ENCODE measurements around the gene C14orf39. TPM values are rescaled to one million over a fixed set of nuclear protein-coding genes. Genes with fewer than 3 reads are reported as not detected.

The C14orf39 gene
- total RNA-seq, 1 experiment from 2014 or later: 2.5 TPM

GRCh38 chr14:60485598-60486251, at the start of gene C14orf39 (continued):
- TF ChIP-seq ZNF532 (CRISPR knock-in tag; IDR thresholded peaks at IDR 0.05; ENCODE audit: borderline replicate concordance): no peak
- TF ChIP-seq, protein P1, sequence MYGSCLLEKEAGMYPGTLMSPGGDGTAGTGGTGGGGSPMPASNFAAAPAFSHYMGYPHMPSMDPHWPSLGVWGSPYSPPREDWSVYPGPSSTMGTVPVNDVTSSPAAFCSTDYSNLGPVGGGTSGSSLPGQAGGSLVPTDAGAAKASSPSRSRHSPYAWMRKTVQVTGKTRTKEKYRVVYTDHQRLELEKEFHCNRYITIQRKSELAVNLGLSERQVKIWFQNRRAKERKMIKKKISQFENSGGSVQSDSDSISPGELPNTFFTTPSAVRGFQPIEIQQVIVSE (CRISPR knock-in tag; IDR thresholded peaks at IDR 0.05; ENCODE audit: borderline replicate concordance): no peak
- 0 out of 2 replicates have a peak, but pooled peaks have one; percentile 29 for TF ChIP-seq CREB1 (CRISPR knock-in tag; IDR thresholded peaks at IDR 0.05)
- TF ChIP-seq ATF1 (CRISPR knock-in tag; IDR thresholded peaks at IDR 0.05): no peak
- no peak for TF ChIP-seq FOXJ3 (CRISPR knock-in tag; IDR thresholded peaks at IDR 0.05; ENCODE audit: borderline replicate concordance)
- peak; percentile 92 for TF ChIP-seq MAX (CRISPR knock-in tag; IDR thresholded peaks at IDR 0.05)
- TF ChIP-seq ZBTB43 (CRISPR knock-in tag; IDR thresholded peaks at IDR 0.05): no peak
- TF ChIP-seq NFE2L1 (CRISPR knock-in tag; IDR thresholded peaks at IDR 0.05): no peak
- no peak for TF ChIP-seq ZNF416 (CRISPR knock-in tag; IDR thresholded peaks at IDR 0.05)
- TF ChIP-seq, protein P2, sequence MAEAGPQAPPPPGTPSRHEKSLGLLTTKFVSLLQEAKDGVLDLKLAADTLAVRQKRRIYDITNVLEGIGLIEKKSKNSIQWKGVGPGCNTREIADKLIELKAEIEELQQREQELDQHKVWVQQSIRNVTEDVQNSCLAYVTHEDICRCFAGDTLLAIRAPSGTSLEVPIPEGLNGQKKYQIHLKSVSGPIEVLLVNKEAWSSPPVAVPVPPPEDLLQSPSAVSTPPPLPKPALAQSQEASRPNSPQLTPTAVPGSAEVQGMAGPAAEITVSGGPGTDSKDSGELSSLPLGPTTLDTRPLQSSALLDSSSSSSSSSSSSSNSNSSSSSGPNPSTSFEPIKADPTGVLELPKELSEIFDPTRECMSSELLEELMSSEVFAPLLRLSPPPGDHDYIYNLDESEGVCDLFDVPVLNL (CRISPR knock-in tag; IDR thresholded peaks at IDR 0.05; ENCODE audit: borderline replicate concordance, low read depth): no peak; the same call in 1 of the 2 replicates
- TF ChIP-seq, protein P3, sequence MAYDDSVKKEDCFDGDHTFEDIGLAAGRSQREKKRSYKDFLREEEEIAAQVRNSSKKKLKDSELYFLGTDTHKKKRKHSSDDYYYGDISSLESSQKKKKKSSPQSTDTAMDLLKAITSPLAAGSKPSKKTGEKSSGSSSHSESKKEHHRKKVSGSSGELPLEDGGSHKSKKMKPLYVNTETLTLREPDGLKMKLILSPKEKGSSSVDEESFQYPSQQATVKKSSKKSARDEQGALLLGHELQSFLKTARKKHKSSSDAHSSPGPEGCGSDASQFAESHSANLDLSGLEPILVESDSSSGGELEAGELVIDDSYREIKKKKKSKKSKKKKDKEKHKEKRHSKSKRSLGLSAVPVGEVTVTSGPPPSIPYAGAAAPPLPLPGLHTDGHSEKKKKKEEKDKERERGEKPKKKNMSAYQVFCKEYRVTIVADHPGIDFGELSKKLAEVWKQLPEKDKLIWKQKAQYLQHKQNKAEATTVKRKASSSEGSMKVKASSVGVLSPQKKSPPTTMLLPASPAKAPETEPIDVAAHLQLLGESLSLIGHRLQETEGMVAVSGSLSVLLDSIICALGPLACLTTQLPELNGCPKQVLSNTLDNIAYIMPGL (CRISPR knock-in tag; IDR thresholded peaks at IDR 0.05): 0 out of 2 replicates have a peak, but pooled peaks have one; percentile 40
- peak; percentile 52; the same call in 1 of the 2 replicates for TF ChIP-seq NR3C1 (CRISPR knock-in tag; conservative IDR thresholded peaks at IDR 0.05; ENCODE audit: low read depth)
- TF ChIP-seq ZNF423 (CRISPR knock-in tag; IDR thresholded peaks at IDR 0.05): no peak
- TF ChIP-seq, protein P4, sequence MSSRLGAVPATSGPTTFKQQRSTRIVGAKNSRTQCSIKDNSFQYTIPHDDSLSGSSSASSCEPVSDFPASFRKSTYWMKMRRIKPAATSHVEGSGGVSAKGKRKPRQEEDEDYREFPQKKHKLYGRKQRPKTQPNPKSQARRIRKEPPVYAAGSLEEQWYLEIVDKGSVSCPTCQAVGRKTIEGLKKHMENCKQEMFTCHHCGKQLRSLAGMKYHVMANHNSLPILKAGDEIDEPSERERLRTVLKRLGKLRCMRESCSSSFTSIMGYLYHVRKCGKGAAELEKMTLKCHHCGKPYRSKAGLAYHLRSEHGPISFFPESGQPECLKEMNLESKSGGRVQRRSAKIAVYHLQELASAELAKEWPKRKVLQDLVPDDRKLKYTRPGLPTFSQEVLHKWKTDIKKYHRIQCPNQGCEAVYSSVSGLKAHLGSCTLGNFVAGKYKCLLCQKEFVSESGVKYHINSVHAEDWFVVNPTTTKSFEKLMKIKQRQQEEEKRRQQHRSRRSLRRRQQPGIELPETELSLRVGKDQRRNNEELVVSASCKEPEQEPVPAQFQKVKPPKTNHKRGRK (CRISPR knock-in tag; IDR thresholded peaks at IDR 0.05; ENCODE audit: borderline replicate concordance): no peak
- no peak for TF ChIP-seq RORB (CRISPR knock-in tag; IDR thresholded peaks at IDR 0.05)
- TF ChIP-seq NFATC4 (CRISPR knock-in tag; IDR thresholded peaks at IDR 0.05): no peak
- TF ChIP-seq, protein P5, sequence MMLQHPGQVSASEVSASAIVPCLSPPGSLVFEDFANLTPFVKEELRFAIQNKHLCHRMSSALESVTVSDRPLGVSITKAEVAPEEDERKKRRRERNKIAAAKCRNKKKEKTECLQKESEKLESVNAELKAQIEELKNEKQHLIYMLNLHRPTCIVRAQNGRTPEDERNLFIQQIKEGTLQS (CRISPR knock-in tag; conservative IDR thresholded peaks at IDR 0.05): no peak
- TF ChIP-seq EMX1 (CRISPR knock-in tag; IDR thresholded peaks at IDR 0.05): no peak
- TF ChIP-seq, protein P6, sequence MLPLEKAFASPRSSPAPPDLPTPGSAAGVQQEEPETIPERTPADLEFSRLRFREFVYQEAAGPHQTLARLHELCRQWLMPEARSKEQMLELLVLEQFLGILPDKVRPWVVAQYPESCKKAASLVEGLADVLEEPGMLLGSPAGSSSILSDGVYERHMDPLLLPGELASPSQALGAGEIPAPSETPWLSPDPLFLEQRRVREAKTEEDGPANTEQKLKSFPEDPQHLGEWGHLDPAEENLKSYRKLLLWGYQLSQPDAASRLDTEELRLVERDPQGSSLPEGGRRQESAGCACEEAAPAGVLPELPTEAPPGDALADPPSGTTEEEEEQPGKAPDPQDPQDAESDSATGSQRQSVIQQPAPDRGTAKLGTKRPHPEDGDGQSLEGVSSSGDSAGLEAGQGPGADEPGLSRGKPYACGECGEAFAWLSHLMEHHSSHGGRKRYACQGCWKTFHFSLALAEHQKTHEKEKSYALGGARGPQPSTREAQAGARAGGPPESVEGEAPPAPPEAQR (CRISPR knock-in tag; IDR thresholded peaks at IDR 0.05): no peak
- peak; percentile 59 for TF ChIP-seq SP1 (CRISPR knock-in tag; conservative IDR thresholded peaks at IDR 0.05)
- TF ChIP-seq, protein P7, sequence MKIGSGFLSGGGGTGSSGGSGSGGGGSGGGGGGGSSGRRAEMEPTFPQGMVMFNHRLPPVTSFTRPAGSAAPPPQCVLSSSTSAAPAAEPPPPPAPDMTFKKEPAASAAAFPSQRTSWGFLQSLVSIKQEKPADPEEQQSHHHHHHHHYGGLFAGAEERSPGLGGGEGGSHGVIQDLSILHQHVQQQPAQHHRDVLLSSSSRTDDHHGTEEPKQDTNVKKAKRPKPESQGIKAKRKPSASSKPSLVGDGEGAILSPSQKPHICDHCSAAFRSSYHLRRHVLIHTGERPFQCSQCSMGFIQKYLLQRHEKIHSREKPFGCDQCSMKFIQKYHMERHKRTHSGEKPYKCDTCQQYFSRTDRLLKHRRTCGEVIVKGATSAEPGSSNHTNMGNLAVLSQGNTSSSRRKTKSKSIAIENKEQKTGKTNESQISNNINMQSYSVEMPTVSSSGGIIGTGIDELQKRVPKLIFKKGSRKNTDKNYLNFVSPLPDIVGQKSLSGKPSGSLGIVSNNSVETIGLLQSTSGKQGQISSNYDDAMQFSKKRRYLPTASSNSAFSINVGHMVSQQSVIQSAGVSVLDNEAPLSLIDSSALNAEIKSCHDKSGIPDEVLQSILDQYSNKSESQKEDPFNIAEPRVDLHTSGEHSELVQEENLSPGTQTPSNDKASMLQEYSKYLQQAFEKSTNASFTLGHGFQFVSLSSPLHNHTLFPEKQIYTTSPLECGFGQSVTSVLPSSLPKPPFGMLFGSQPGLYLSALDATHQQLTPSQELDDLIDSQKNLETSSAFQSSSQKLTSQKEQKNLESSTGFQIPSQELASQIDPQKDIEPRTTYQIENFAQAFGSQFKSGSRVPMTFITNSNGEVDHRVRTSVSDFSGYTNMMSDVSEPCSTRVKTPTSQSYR (CRISPR knock-in tag; IDR thresholded peaks at IDR 0.05): peak; percentile 87; the same call in 1 of the 2 replicates
- no peak for TF ChIP-seq TCF7 (CRISPR knock-in tag; IDR thresholded peaks at IDR 0.05; ENCODE audit: low read depth)

Data from WTC11 (cell line).